Activated CD4-positive, alpha-beta T cell treated with anti-CD3 and anti-CD28 coated beads, Interleukin-2, amount 50 U/mL, for 24 hours (primary cell): ENCODE data around the gene SHISA8.
"Not testable (repeated sequence)": the region's sequence is repeated elsewhere in the genome, so short reads cannot be mapped to it uniquely, and the experiment has no call there.

Experiments used
- DNase-seq, 2 donors: peaks; one replicate each; pipeline ENCODE4 v3.0.0-alpha.2; 2020; ENCODE audit warnings: low read depth in 1 of 2, low spot score in 1 of 2

The SHISA8 gene

DNA sequence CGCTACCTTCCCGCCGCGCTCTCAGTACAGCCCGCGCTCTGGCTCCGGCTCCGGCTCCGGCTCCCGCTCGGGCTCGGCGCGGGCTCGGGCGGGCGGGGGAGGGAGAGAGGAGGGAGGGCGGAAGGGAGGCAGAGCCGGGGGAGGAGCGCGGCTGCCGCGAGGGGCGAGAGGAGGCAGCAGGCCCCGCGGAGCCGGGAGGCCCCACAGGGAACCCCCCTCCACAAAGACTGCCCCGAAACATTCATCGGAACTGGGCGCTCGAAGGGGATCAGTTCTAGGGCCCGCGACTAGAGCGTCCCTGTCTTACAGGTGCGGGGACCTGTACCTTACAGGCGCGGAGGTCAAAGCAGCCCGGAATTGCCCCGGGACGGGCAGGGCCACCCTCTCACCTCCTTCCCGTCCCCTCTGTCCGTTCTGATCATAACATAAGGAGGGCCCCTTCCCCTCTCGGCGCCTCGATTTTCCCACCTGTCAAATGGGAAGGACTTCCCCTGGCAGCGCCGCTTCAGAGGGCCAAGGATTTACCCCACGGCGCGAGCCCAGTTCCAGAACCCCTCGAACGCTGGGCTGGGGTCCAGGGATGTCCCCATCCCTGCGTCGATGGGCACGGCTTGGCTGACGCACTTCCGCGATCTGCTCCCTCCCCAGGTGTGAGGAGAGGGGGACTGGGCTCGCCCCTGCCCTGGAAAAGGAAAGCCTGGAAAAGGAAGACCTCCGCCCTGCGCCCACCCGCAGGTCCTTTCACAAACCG, at the start of gene SHISA8:
TSS of gene SHISA8 (minus strand) at position 40 of the 751 bp plus-strand sequence. CDS start 407 bp downstream, outside the sequence.
- DNase-seq = peak in 1 of 2 donors; percentile 26

DNA sequence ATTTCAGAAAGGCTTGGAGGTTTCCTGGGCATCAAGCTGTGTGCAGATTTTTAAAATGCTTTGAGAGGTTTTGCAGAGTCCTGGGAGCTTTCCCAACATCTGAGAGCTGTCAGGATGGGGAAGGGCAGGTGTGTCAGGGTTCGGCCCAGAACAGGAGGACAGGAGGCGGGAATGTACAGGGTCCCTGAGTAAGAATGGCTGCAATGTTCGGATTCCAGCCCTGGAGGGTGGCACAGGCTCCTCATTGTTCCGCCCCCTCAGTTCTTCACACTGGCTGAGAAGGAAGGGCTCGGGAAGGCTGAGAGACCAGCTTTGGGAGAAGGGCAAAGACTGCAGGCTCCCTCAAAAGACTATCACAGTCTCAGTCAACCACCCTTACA, 49.2 kb upstream of the SHISA8 start:
- DNase-seq = no peak

DNA sequence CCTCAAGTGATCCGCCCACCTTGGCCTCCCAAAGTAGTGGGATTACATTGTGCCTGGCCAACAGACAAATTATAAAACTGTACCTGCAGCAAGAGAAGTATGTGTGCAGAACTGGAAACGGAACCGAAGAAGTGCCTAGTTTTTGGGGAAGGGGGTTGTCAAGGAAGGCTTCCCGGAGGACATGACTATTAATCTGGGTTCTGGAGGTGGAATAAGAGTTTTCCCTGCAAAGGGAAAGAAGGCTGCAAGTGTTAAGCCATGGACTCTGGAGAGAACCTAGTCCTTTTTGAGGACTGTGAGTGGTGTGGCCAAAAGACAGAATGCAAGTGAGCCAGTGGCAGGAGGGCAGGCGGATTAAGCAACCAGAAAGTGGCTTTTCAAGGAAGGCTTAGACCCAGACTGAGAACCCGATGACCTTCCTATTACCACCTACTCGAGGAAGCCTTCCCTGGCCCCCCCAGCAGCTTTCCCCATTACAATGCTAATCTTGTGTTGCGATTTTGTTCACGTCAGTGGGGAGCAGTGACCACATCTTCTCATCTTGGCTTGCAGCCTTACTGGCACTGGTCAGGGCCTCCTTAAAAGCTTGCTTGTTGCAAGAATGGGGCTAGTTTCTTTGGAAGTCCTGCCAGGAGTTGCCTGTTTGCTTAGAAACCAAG, 48.7 kb upstream of the SHISA8 start:
- DNase-seq = no peak

DNA sequence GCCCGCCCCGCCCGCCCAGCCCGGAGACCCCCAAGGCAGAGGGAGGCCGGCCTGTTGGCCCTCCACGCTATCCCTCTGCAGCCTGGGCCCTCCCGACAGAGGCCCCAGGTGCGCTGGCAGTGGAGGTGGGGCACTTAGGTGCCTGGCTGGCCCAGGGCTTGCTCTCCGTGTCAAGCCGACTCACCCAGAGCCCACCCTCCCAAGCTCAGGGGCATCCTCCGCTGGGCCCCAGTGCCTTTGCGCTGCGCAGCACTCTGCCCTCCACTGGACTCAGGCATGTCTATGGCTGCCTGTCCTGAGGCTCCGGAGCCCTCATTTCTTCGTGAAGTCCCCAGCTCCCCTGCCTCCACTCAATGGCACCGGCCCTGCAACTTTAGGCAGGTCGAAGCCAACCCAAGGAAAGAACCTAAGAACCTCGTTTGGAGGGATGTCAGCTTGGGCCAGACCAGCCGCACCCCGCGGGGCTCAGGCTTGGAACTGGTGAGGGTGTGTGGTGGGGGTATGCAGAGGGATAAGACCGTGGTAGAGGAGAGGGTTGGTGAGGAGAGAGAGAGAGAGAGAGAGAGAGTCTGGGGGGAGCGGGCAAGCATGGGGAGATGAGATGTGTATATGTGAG, 43.2 kb upstream of the SHISA8 start:
- no peak for DNase-seq

DNA sequence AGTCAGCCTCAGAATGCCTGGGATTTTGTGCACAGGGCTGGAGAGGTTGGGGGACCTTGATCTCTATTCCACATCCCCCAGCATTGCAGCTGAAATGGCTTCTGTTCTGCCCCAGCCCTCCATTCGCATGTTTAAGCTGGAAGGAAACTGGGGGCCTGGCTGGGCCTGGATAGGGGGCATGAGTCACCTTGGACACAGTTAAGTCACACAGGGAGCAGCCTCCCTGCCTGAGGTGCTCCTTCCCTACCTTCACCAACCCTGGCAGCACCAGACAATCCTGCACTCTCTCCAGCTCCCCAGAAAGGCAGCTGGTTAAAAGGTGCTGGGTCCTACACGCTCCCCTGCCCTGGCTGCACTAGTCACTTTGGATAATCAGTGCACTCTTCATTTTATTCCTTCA, 37.8 kb upstream of the SHISA8 start:
- DNase-seq = no peak

DNA sequence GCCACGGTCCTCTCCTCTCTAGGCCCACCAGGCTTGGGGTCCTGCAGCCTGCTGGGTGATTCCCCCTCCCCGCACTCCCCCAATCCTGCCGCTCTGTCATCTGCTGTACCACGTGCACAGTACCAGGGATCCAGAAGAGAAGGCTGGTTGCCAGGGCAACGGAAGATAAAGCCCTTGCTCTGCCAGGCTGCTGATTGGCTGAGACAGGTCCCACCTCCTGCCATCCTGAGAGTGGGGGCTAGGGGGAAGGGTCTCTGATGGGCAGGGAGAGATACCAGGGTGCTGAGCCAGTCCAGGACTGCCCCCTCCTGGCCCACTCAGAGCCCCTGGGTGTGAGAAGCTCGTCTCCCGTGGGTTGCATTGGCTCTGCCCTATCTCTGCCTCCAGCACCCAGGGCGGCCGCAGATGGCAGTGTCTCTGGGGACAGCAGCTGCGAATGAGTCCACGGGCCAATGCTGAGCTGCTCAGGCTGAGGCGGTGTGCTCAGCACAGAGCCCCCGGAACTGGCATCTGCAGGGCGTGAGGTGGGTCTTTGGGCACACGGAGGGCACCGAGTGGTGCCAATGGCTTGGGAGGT, 37.1 kb upstream of the SHISA8 start, which contains the start of gene SMIM45:
TSS of gene SMIM45 (plus strand) at position 253 of the 577 bp plus-strand sequence.
- no peak for DNase-seq

DNA sequence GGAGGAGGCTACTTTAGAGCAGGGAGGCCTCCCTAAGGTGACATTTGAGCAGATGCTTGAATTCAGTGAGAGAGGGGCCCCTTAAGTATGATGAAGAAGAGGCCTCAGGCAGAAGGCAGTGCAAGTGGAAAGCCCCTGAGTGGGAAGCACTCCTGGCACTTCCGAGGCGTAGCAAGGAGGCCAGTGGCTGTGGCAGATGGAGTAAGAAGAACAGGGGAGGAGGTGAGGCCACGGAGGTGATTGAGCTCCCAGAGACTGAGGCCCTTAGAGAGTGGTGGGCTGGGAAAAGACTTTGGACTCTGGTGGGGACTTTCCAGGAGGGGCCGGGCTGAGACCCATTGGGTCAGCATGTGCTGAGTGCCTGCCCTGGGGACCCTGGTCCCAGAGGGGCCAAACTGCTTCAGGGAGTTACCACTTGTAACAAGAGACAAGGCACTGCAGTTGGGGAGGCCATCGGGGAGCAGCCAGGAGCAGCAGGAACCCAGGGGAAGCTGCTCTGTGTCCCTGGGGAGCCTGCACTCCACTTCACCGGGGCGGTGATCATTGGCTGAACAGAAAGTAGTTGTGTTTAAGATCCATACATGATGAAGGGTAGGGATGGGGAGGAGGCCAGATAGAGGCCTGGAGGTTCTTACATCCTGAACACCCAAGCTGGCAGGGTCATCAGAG, 34.6 kb upstream of the SHISA8 start:
- DNase-seq = no peak

DNA sequence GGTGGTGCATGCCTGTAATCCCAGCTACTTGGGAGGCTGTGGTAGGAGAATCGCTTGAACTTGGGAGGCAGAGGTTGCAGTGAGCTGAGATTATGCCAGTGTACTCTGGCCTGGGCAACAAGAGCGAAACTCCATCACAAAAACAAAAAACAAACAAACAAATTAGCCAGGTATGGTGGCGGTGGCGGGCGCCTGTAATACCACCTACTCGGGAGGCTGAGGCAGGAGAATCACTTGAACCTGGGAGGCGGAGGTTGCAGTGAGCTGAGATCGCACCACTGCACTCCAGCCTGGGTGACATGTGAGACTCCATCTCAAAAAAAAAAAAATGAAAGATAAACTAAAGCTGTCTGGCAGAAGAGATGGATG, 34.0 kb upstream of the SHISA8 start:
- DNase-seq = not testable (repeated sequence)

DNA sequence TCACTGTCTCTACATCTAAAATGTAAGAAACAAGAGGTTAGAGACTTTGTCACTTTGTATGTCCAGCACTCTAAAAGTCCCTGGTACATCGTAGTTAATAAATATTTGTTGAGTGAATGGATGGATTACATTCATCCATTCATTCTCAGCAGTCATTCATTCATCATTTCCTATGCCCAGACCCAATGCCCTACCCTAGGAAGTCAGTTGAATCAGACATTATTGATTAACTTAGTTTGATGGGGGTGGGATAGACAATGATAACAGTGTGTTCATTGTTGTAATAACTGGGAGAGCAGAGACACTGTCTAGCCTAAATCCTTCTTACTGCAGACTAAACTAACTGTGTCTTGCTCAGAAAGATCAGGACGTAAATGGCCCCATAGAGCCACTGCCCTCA, 33.3 kb upstream of the SHISA8 start:
- DNase-seq = no peak

DNA sequence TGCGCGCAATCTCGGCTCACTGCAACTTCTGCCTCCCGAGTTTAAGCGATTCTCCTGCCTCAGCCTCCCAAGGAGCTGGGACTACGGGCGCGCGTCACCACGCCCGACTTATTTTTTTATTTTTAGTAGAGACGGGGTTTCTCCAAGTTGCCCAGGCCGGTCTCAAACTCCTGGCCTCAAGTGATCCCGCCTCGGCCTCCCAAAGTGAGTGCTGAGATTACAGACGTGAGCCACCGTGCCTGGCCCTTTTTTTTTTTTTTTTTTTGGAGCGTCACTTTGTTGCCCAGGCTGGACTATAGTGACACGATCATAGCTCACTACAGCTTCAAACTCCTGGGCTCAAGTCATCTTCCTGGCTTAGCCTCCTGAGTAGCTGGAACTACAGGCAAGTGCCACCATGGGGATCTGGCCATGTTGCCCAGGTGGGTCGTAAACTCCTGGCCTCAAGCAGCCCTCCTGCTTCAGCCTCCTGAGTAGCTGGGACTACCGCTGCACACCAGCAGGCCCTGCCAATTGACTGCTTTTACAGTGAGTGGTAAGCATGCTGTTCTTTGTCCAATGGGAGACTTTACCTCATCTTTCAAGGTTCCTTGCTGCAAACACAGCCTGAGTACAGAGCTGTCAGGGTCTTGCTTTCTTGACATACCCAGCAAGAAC, 32.7 kb upstream of the SHISA8 start:
- no peak for DNase-seq

DNA sequence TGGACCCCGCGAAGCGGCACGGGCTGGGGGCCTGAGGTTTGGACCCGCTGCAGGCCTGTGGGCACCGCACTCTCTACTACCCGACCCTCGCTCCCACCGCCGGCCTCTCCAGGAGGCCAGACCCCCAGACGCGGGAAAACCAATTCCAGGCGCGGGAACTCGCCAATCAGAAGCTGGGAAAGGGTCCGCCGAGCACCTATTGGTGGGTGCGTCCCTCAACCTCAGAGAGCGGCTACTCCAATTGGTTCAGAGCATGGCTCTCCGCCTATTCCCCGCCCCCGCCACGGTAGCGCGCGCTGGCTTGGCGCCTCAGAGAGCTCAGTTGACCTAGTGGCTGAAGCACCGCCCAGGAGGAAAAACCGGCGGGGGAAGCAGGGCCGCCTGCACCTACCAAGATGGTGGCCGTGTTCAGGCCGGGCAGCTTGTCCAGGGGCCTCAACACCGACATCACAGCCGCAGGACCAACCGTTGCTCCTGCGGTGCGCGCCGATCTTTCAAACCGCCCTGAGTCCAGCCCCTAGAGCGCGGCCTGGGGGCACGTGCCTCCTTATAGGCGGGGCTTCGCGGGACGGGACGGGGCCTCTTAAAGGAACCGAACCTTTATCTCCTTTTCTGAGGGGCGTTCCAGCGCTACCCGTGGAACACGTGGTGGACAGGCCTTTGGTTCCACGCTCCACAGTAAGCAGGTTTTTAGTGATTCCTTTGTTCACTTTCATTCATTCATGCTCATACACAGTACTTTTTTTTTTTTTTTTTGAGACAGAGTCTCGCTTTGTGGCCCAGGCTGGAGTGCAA, 32.0 kb upstream of the SHISA8 start, which contains the start of gene CENPM:
TSS of gene CENPM (minus strand) at position 524 of the 795 bp plus-strand sequence. CDS start at position 448, 76 bp downstream.
- DNase-seq = peak; percentile 86 to 89

DNA sequence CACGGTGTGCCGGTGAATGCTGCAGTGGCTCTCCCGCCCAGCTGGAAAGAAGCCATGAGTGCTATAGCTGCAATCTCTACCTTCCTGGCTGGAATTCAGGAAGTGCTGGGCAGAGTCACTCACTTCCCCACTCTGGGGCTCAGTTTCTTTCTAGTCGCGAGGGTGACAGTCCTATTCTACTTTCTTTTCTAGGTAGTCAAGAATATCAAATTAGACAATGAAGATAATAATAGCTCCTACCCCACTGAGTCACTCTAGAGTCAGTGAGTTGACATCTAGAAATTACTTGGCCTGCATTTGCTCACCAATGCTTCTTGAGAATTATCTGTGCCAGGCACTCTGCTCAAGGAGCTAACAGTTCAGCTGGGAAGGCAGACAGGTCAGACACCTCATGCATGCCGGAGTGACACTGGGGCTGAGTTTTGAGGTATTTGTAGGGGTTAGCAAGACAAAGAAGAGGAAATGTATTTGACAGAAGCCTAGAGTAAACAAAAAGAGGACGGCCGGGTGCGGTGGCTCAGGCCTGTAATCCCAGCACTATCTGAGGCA, 28.9 kb upstream of the SHISA8 start:
- DNase-seq = no peak

DNA sequence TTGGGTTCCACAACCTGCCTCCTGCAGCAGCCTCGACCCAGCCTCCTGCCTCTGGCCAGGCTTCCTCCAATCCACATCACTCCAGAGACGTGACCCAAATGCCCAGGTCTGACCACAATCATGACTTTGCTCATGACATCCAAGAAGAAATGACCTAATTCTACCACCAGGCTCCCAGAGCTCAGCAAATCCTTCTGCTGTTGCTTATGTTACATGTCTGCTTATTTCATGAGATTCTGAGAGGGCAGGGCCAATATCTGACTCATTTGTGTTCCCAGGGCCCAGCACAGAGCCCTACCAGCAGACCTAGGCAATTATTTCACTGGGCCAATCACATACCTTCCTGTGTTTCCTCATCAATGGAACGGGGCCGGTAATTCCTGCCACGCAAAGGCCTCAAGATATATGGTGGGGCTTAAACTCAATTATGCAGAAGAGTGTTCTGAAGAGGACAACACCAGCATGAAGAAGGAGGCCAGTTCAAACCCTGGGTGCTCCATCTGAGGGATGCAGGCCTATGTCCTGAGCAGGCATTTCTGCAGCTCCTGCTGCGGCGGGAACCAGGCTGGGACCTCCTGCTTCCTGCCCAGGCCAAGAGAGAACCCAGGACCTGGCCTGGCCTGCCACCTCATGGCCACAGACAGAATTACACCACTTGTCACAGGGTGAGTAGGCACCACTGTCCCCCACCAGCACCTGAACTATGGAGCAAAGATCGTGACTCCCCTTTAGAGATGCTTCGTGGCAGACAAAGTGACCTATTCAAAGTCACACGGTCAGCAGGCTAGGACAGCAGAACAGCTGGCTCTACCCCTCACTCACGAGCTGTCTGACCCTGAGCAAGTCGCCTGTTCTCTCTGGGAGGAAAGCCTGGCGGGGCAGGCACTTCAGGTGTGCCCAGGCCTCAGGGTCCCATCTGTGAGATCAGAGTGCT, 26.2 kb upstream of the SHISA8 start:
- peak; percentile 68 to 82 for DNase-seq

DNA sequence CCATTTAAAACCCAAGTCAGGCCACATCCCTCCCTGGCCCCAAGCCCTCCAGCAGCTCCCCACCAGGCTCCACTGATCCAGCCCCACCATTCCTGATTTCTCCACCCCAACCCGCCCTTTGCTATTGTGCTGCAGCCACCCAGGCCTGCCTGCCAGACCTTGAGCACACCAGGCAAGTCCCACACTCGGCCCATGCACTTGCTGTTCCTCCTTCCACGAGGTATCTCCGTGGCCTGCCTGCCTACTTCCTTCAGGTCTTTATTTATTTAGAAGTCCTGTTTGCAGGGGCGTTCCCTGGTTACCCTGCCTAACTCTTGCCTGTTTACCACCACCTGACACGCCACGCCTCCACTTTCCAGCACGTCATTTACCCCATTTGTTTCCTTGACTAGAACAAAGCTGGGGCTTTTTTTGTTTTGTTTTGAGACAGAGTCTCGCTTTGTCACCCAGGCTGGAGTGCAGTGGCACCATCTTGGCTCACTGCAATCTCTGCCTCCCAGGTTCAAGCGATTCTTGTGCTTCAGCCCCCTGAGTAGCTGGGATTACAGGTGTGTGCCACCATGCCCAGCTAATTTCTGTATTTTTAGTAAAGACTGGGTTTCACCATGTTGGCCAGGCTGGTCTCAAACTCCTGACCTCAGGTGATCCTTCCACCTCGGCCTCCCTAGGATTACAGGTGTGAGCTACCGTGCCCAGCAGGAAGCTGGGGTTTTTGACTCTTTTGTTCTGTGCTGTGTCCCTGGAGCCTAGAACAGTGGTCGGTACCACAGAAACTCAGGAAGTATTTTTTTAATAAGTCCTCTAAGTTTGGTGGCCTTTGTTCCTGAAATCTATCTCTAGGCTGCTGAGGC, 25.3 kb upstream of the SHISA8 start:
- peak; percentile 85 to 97 for DNase-seq

DNA sequence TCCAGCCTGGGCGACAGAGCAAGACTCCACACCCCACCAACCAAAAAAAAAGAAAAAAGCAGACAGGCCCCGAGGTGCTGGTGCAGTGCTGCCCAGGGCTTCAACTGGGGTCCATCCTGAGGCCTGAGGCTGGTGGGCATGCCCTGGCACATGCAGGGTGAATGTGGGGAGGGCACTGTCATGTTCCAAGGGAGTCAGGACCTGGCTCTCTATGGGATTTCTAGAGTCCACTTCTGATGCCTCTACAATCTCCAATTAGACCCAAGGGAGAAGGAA, 22.0 kb upstream of the SHISA8 start:
- DNase-seq = no peak

DNA sequence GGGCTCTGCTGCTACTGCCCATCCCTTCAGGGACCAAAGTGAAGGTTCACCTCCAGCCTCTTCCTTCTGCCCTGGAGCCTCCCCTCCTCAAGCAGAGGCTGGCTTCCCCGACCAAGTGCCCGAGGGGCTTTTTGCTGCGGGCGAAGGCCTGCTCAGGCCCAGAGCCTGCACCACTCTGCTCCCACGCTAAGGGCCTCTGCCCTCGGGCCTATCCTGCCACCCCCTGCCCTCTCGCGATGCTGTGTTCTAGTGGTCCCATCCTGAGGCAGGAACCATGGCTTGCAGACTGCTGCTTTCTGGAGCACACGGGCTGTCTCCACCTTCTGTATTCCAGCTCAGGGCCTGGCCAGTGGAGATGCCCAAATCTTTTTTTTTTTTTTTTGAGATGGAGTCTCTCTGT, 20.6 kb upstream of the SHISA8 start:
- DNase-seq = no peak

DNA sequence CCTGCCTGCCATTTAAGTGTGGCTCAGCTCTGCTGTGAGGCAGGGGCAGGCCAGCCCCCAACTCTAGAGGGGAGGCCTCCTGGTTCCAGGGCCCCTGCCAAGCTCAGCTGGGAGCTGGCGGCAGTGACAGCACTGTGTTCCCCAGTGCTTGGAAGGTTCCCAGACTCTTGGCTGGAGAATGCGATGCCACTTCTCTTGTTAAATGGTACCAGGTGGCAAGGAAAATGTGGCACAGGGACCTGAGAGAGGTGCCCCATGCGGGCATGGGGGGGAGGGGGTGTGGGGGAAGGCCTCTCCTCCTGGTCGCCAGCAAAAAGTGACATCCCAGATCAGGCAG, 20.1 kb upstream of the SHISA8 start:
- no peak for DNase-seq
